Fibroblast of gingiva (primary cell): ENCODE results near the gene CARD14.
A peak's percentile ranks its signal among the peaks of the same experiment; 100 is the strongest.
"Not testable (repeated sequence)": the region's sequence is repeated elsewhere in the genome, so short reads cannot be mapped to it uniquely, and the experiment has no call there.

Source experiments
- DNase-seq: peaks from one replicate; pipeline ENCODE4 v3.0.0-alpha.2; 2011; ENCODE audit warnings: low read depth

CARD14 gene

DNA sequence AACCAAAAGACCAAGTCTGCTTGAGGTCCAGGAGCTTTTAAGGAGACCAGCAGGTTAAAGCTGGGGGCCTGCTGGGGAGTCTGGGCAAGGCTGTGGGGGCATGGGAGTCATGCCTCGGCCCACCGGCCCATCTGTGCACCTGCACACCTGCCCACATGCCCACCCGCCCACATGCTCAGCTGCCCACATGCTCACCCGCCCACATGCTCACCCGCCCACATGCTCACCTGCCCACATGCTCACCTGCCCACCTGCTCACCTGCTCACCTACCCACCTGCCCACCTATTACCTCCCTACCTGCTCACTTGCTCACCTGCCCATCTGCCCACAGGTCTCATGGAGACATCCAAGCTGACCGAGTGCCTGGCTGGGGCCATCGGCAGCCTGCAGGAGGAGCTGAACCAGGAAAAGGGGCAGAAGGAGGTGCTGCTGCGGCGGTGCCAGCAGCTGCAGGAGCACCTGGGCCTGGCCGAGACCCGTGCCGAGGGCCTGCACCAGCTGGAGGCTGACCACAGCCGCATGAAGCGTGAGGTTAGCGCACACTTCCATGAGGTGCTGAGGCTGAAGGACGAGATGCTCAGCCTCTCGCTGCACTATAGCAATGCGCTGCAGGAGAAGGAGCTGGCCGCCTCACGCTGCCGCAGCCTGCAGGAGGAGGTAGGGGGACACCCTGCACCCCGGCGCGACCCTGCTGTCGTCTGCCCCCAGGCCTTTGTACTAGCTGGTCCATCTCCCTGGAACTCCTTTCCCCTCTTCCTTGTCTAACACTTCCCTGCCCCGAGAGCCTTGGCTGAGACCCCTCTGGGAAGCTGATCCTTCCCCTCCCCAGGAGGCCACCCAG, 14.0 kb downstream of the CARD14 start:
- no peak for DNase-seq

DNA sequence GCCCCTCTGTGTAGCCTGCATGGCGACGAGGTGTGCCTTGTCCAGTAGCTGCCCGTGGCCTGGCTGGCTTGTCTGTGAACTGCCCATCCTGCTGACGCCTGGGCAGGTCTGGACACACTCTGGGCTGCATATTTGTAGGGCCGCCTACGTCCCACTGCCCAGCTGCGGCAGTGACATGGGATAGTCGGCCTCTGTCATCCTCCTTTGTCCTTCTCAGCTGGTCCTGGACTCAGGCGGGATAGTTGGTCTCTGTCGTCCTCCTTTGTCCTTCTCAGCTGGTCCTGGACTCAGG, 14.5 kb downstream of the CARD14 start:
- no peak for DNase-seq

DNA sequence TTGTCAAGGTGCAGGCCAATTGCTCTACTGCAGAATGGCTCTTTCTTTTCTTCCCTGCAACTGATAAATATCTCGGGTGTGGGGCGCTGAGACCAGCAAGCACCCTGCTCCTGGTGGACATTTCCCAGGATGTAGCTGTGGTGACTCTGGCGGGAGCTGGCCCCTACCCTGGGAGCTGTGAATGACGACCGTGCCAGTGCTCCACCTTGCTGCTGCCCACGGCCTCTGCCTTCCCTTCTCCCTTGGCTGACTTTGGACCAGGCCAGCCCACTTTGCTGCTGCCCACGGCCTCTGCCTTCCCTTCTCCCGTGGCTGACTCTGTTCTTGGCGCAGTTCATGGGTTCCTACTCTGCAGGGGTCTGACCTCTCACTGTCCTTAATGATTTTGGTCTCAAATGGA, 16.1 kb downstream of the CARD14 start:
- DNase-seq, result no peak

DNA sequence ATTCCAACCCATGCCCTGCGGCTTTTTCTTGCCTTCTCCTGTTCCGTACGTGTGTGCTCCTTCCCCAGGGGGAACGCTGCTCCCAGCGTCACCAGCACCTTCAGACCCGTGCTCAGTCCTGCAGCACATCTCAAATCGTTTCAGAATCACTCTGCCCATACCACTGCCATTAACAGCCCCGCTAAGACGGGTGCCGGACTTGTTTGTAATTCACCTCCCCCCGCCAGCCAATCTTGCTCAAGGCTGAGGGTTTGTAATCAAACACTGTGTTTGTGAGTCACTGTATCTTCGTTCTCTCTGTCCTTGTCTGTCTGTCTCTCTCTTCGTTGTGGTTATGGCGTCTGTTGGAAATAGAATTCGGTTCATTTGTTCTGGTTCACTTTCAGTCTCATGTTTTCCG, 17.3 kb downstream of the CARD14 start:
- peak; percentile 45 for DNase-seq

DNA sequence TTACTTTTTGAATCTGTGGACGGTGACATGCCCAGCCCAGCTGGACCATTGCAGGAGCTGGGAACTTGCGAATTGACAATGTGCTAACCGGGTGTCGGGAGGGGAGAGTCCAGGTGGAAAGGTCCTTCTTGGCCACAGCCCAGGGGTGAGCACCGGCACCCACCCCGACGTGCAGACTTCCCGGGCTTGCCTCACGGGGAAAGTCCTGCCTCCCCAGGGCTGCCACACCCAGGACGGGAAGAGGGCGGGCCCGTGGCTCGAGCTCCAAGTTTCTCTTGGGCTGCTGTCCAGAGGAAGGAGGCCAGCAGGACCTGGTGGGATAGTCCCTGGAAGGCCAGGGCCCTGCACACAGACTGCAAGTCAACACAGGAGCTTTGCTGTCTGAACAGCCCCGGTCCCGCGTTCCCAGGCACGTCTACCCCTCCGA, 17.7 kb downstream of the CARD14 start:
- peak; percentile 17 for DNase-seq

DNA sequence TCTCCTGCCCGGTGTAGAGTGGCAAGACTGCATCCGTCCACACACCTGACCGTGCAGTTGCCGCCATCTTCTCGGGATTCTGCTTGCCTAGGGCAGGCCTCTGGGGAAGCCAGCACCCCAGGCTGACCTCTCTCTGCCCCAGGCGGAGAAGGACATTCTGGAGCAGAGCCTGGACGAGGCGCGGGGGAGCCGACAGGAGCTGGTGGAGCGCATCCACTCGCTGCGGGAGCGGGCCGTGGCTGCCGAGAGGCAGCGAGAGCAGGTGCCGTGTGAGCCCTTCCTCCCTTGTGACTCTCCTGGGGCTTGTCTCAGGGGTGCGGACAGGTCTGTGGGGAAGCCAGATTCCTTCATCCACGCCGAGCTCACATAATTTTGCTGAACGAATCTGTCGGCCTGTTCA, 19.8 kb downstream of the CARD14 start:
- no peak for DNase-seq

DNA sequence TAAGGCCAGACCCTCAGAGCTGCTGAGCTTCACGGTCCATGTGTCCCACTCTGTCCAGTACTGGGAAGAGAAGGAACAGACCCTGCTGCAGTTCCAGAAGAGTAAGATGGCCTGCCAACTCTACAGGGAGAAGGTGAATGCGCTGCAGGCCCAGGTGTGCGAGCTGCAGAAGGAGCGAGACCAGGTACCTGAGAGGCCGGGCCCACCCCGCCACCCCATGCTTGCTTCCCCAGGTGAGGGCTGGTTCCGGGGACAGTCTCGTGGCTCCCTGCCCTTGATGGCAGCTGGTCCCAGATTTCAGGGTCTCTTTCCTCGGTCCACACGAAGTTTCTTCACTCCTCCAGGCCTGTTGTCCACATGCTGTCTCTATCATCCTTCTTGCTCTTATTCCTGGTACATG, 20.9 kb downstream of the CARD14 start:
- no peak for DNase-seq

DNA sequence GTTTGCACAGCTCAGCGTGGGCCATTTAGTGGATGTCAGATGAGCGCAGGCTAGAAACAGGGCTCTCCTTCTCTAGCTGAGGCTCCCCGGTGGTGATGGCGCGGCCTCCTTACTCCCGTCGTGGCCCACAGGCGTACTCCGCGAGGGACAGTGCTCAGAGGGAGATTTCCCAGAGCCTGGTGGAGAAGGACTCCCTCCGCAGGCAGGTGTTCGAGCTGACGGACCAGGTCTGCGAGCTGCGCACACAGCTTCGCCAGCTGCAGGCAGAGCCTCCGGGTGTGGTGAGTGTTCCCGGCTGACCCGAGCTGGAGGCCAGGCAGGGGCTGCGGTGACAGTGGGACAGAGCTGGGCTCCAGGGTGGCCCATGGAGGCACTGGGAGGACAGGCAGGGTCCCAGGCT, 21.4 kb downstream of the CARD14 start:
- DNase-seq, result no peak

DNA sequence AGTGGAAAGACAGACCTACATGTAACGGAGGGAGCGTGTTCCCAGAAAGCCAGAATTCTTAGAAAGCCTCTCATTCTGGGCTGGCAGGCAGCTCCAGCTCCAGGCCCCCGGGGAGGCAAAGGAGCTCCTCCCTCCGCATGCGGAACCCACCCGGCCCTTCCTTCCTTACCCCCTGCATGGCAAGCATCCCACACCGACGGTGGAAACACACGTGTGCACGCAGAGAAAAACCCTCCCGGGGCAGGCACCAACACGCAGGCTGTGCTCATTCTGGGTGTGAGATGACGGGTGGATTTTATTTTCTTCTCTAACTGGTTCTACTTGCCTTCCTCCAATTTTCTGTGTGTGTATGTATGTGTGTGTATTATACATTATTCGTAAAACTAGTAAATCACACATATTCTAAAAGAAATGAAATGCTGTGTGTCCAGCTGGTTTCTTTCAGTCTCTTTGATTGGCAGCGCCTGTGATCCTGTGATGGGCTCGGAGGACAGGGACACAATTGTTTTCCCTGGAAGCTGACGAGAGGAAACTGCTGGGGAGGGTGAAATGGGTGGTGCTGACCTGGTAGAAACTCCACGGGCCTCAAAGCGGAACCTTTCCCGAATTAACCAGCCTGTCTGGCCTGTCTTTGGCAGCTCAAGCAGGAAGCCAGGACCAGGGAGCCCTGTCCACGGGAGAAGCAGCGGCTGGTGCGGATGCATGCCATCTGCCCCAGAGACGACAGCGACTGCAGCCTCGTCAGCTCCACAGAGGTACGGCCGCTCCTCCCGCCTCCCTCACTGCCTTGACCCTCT, 22.2 kb downstream of the CARD14 start:
- DNase-seq, result no peak

DNA sequence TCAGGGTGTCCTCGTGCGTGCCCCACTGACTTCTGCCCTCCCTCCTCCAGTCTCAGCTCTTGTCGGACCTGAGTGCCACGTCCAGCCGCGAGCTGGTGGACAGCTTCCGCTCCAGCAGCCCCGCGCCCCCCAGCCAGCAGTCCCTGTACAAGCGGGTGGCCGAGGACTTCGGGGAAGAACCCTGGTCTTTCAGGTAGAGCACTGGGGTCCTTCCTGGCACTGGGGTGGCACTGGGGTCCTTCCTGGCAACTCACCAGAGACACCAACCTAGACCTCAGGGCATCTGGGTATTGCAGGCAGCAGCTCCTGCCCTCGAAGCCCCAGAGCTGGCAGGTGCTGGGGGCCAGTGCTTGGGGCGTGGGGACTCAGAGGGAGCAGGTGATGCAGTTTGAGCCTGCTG, 25.3 kb downstream of the CARD14 start:
- DNase-seq, result no peak

DNA sequence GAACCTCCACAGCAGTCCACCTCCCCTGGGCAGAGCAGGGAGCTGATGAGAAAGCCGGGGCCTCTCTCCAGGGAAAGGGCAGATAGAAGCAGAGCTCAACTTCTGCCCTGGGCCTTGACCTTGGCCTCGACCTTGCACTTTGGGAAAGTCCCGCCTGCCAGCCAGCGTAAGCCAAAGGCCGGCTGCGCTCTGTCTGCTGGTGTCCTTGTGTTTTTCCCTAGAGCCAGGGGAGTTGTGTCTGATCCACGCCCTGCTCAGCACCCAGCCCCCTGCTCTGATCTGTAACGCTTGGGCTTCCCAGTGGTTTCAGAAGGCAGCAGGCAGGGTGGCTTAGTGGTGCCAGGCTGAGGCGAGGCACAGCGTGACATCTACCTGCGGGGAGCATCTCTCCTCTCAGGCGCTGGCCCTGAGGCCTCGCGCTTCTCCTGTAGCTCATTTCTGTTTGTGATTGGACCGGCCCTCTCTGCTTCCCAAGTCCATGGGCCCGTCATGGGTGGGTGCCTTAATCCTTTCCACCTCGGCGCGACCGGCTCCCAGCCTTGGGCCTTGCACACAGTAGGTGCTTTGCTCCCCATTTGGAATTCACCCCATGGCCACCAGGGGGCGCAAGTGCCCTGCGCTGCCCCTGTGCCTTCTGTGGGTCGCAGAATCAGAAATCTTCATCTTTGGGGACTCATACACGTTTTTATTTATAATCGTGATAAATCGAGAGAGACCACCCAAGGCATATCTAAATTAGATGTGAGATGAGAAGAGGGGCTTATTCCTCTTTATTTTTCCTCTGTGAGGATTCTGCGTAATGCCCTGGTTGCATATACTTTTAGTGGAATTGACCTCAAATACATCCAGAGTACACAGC, 26.1 kb downstream of the CARD14 start:
- DNase-seq, result no peak

DNA sequence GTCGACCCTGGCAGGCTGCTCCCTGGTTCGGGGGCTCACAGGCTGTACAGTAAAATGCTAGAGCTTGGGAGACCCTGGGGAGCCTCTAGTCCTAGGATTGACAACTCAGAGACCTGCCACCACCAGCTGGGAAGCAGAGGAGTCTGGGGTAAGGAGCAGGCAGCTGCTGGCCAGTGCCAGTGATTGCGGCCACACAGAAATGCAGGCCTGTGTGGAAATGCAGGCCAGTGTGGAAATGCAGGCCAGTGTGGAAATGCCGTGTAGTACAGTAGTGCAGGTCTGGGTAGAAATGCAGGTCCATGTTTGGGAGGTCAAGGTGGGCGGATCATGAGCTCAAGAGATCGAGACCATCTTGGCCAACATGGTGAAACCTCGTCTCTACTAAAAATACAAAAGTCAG, 26.8 kb downstream of the CARD14 start:
- DNase-seq, result no peak

DNA sequence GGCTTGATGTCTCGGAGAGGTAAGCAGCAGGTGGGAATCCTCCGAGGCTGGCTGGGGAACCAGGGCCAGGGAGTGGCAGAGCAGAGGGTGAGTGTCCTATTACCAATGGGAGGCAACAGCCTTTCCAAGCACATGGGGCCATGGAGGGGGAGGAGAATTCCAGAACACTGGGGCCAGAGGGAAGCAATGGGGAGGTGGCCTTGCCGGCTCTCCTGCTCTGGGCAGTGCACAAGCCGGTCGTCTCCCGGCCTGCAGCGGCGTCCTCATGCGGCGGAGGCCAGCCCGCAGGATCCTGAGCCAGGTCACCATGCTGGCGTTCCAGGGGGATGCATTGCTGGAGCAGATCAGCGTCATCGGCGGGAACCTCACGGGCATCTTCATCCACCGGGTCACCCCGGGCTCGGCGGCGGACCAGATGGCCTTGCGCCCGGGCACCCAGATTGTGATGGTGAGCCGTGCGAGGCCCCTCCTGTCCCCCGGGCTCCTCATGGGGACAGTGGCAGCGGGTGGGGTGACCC, 28.4 kb downstream of the CARD14 start:
- no peak for DNase-seq

DNA sequence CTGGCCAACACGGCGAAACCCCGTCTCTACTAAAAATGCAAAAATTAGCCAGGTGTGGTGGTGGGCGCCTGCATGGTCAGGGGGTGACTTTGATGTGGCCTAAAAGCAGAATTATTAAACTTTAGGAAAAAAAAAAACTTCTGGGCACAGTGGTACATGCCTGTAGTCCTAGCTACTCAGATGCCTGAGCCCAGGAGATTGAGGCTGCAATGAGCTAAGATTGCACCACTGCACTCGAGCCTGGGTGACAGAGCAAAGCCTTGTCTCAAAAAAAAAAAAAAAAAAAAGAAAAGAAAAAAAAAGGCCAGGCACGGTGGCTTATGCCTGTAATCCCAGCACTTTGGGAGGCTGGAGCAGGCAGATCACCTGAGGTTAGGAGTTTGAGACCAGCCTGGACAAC, 29.5 kb downstream of the CARD14 start:
- not testable (repeated sequence) for DNase-seq

DNA sequence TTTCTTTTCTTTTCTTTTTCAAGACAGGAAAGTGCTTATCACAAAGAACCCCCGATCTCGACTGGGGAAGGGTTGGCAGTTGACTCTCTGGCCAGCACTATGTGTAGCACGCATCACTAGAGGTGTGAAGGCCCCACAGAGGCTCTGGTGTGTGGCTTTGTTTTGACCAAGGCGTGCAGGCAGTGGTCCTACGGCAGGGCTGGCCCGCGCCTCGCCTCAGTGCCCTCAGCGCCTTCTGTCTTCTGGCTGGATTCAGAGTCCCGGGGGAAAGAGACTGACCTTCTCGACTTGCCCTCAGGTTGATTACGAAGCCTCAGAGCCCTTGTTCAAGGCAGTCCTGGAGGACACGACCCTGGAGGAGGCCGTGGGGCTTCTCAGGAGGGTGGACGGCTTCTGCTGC, 31.6 kb downstream of the CARD14 start:
- DNase-seq, result no peak

DNA sequence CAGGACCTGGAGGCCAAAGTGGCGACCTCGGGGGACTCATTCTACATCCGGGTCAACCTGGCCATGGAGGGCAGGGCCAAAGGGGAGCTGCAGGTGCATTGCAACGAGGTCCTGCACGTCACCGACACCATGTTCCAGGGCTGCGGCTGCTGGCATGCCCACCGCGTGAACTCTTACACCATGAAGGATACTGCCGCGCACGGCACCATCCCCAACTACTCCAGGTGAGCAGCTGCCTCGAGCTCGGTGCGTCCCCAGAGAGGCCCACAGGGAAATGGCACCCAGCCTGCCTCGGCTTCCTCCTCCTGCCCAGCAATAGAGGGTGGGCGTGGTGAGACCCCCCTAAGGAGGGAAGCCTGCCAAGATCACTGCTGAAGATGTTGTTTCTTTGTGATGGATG, 32.4 kb downstream of the CARD14 start:
- DNase-seq, result no peak

DNA sequence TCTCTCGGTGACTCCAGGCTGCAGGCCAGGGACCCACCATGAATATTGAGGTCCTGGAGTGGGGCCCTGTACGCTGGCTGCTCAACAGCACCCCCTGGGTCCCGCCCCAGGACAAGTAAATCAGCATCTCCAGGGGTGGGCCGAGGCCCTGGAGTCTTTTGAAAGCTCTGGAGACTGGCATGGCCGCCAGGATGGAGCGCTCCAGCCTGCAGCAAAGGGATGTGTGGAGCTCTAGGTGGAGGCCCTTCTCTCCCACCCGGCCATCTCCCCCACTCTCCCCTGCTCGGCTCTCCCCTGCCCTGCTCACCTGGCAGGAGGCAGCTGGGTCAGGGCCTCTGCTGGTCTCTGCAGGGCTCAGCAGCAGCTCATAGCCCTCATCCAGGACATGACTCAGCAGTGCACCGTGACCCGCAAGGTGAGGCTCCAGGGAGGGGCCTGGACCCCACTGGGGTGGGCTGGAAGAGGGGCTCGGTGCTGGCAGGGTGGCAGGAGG, 33.7 kb downstream of the CARD14 start:
- DNase-seq, result no peak

DNA sequence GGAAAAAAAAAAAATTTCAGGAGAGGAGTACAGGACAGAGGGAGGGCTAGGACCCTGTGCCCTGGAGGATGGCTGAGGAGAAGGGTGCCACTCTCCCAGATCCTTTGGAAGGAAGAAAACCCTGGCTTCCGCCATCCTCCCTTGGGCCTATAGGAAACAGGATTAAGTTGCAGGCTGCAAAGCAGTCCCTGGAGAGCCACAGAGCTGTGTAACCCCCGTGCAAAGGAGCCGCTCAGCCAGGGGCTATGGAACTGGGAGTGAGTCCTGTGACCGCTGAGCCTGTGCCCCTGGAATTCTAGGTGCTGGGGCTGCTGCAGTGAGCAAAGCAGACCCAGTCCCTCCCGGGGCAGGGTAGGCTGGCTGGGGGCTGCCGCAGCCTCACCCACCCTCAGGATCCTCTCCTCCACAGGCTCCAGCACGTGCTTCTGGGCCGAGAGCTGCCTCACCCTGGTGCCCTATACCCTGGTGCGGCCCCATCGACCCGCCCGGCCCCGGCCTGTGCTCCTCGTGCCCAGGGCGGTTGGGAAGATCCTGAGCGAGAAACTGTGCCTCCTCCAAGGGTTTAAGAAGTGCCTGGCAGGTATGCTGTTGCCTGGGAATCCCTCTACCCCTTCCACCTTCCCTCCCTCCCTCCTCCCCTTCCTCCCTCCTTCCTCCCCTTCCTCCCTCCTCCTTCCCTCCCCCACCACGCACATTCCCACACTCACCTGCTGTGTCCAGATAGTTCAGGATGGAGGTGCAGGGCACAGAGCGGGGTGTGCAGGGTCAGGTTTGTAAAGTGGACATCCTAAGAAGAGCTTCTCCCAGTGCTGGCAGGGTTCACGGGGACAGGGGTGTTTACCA, 35.0 kb downstream of the CARD14 start:
- no peak for DNase-seq

DNA sequence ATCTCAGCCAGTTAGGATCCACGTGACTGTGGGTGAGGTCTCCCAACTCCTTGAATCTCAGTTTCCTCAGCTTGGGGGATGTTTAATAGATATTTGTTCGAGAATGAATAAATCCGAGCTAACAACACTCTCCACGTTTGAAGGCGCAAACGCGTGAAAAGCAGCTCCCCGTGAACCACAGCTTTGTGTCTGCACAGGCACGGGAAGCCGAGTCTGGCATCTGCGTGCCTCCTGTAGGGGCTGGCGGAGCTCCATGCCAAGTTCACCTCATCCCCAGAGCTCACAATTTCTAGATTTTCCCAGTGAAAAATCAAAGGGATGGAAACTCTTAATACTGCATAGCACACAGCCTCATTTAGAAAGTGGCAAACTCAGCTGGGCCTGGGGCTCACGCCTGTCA, 36.0 kb downstream of the CARD14 start:
- DNase-seq, result no peak

DNA sequence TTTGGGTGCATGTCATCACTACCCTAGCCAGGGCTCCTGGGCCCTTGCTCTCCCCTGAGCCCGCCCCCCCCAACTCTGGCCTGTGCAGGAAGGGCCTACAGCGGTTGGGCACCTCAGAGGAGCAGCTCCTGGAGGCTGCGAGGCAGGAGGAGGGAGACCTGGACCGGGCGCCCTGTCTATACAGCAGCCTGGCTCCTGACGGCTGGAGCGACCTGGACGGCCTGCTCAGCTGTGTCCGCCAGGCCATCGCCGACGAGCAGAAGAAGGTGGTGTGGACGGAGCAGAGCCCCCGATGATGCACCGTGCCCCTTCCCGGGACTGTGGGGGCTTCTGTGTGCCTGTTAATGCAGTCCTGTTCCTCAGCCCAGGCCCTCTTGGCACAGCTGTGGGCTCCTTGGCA, 38.2 kb downstream of the CARD14 start:
- DNase-seq, result no peak

DNA sequence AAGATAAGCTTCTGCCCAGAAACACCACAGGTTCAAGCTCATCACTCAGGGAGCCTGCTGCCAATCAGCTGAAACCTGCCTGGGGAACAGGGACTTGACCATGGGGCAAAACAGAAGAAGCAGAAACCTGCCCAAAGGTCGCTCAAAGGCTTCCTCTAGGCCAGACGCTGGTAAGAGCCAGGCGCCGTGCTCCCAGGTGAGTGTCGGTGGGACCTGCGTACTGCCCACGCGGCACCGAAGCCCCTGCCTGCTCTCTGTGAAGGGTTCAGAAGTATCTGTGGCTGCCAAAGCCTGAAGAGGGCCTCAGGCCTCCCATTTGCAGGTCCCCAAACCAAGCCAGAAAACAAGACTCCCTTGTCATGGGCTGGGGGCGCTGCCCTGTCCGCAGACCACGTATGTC, 39.9 kb downstream of the CARD14 start:
- DNase-seq, result no peak
